Activated T-cell treated with anti-CD3 and anti-CD28 coated beads, Interleukin-2, amount 50 U/mL, for 24 hours (primary cell): Measurements from ENCODE around the gene ARMH1.
"Not testable (repeated sequence)": the region's sequence is repeated elsewhere in the genome, so short reads cannot be mapped to it uniquely, and the experiment has no call there.

ENCODE experiments used
- DNase-seq: peaks from one replicate; pipeline ENCODE4 v3.0.0-alpha.2; 2020
- H3K27ac Mint-ChIP-seq: 2 replicates; pipeline ENCODE4 v1.8.0; 2020; ENCODE audit warnings: mild to moderate bottlenecking, mixed read lengths
- H3K27me3 Mint-ChIP-seq: 2 replicates; pipeline ENCODE4 v1.8.0; 2020; ENCODE audit warnings: mixed read lengths
- H3K36me3 Mint-ChIP-seq: 2 replicates; pipeline ENCODE4 v1.8.0; 2020; ENCODE audit warnings: low read depth, mixed read lengths
- H3K4me1 Mint-ChIP-seq: 2 replicates; pipeline ENCODE4 v1.8.0; 2020; ENCODE audit warnings: low read depth, mixed read lengths
- H3K4me3 Mint-ChIP-seq: 2 replicates; pipeline ENCODE4 v1.8.0; 2020; ENCODE audit warnings: mild to moderate bottlenecking, moderate library complexity, mixed read lengths
- H3K9me3 Mint-ChIP-seq: 2 replicates; pipeline ENCODE4 v1.8.0; 2020; ENCODE audit warnings: mixed read lengths

Gene ARMH1

GRCh38 chr1:44689447-44689765 lies 14.9 kb downstream of the ARMH1 start:
- Mint-ChIP-seq H3K4me1 (peaks cover 8% of the 10 kb centered on the region), H3K36me3 (no peaks in the 10 kb centered on the region), H3K27me3 (no peaks in the 10 kb centered on the region)

GRCh38 chr1:44693159-44693558 lies 18.6 kb downstream of the ARMH1 start:
- no peaks in the 10 kb centered on the region for H3K9me3 Mint-ChIP-seq
- no peak overlapping the region for H3K27ac Mint-ChIP-seq
- DNase-seq, result no peak
- no peak overlapping the region for H3K4me3 Mint-ChIP-seq
- H3K36me3 Mint-ChIP-seq, result no peaks in the 10 kb centered on the region
- no peaks in the 10 kb centered on the region for H3K27me3 Mint-ChIP-seq
- peaks cover 31% of the 10 kb centered on the region for H3K4me1 Mint-ChIP-seq

More at GRCh38 chr1:44689447-44689765, 14.9 kb downstream of the ARMH1 start:
- no peaks in the 10 kb centered on the region for H3K9me3 Mint-ChIP-seq
- DNase-seq, result no peak
- no peak overlapping the region for H3K4me3 Mint-ChIP-seq
- H3K27ac Mint-ChIP-seq, result no peak overlapping the region

GRCh38 chr1:44693900-44694299 lies 19.4 kb downstream of the ARMH1 start:
- no peaks in the 10 kb centered on the region for H3K36me3 Mint-ChIP-seq

GRCh38 chr1:44694863-44695478 lies 20.5 kb downstream of the ARMH1 start:
- Mint-ChIP-seq H3K4me3 (no peak overlapping the region), H3K27ac (no peak overlapping the region), H3K36me3 (no peaks in the 10 kb centered on the region), H3K4me1 (peaks cover 33% of the 10 kb centered on the region), H3K9me3 (no peaks in the 10 kb centered on the region), H3K27me3 (no peaks in the 10 kb centered on the region)
- no peak for DNase-seq

More at GRCh38 chr1:44693900-44694299, 19.4 kb downstream of the ARMH1 start:
- Mint-ChIP-seq H3K4me3 (no peak overlapping the region), H3K27ac (no peak overlapping the region), H3K9me3 (no peaks in the 10 kb centered on the region), H3K4me1 (peaks cover 33% of the 10 kb centered on the region), H3K27me3 (no peaks in the 10 kb centered on the region)
- DNase-seq, result no peak

GRCh38 chr1:44695671-44696070 lies 21.2 kb downstream of the ARMH1 start:
- Mint-ChIP-seq H3K9me3 (no peaks in the 10 kb centered on the region), H3K27me3 (no peaks in the 10 kb centered on the region), H3K4me1 (peaks cover 33% of the 10 kb centered on the region), H3K4me3 (no peak overlapping the region), H3K27ac (no peak overlapping the region), H3K36me3 (no peaks in the 10 kb centered on the region)
- no peak for DNase-seq

- Mint-ChIP-seq H3K27ac (no peak overlapping the region), H3K4me3 (no peak overlapping the region), H3K4me1 (peaks cover 33% of the 10 kb centered on the region), H3K36me3 (no peaks in the 10 kb centered on the region), H3K9me3 (no peaks in the 10 kb centered on the region), H3K27me3 (no peaks in the 10 kb centered on the region)
- DNase-seq, result no peak
These were observed 21.6 kb downstream of the ARMH1 start for GRCh38 chr1:44696101-44696500.

- H3K4me1 Mint-ChIP-seq, result peaks cover 33% of the 10 kb centered on the region
- no peaks in the 10 kb centered on the region for H3K36me3 Mint-ChIP-seq
- H3K9me3 Mint-ChIP-seq, result no peaks in the 10 kb centered on the region
- DNase-seq, result peak; percentile 56
- H3K27ac Mint-ChIP-seq, result peak overlapping the region; percentile 85
- H3K4me3 Mint-ChIP-seq, result no peak overlapping the region
- no peaks in the 10 kb centered on the region for H3K27me3 Mint-ChIP-seq
These were observed 22.4 kb downstream of the ARMH1 start for GRCh38 chr1:44696789-44697345.

- H3K36me3 Mint-ChIP-seq, result no peaks in the 10 kb centered on the region
- peak overlapping the region; percentile 19 for H3K27ac Mint-ChIP-seq
- no peak for DNase-seq
- H3K4me3 Mint-ChIP-seq, result no peak overlapping the region
- no peaks in the 10 kb centered on the region for H3K9me3 Mint-ChIP-seq
- peaks cover 30% of the 10 kb centered on the region for H3K4me1 Mint-ChIP-seq
- no peaks in the 10 kb centered on the region for H3K27me3 Mint-ChIP-seq
These were observed 23.6 kb downstream of the ARMH1 start for GRCh38 chr1:44698138-44698537.

- not testable (repeated sequence) for H3K36me3 Mint-ChIP-seq, H3K27ac Mint-ChIP-seq, H3K27me3 Mint-ChIP-seq, DNase-seq, H3K4me3 Mint-ChIP-seq, H3K9me3 Mint-ChIP-seq
- H3K4me1 Mint-ChIP-seq, result peaks cover 25% of the 10 kb centered on the region
These were observed 24.9 kb downstream of the ARMH1 start for GRCh38 chr1:44699375-44699774.

GRCh38 chr1:44700573-44700972 lies 26.1 kb downstream of the ARMH1 start:
- Mint-ChIP-seq H3K36me3 (no peaks in the 10 kb centered on the region), H3K27ac (no peak overlapping the region), H3K27me3 (no peaks in the 10 kb centered on the region), H3K4me3 (no peak overlapping the region), H3K4me1 (peaks cover 25% of the 10 kb centered on the region), H3K9me3 (no peaks in the 10 kb centered on the region)
- DNase-seq, result no peak

GRCh38 chr1:44701141-44701573 lies 26.6 kb downstream of the ARMH1 start:
- H3K4me1 Mint-ChIP-seq, result peaks cover 22% of the 10 kb centered on the region
- no peaks in the 10 kb centered on the region for H3K36me3 Mint-ChIP-seq
- no peak overlapping the region for H3K27ac Mint-ChIP-seq
- no peak overlapping the region for H3K4me3 Mint-ChIP-seq
- H3K9me3 Mint-ChIP-seq, result no peaks in the 10 kb centered on the region
- no peaks in the 10 kb centered on the region for H3K27me3 Mint-ChIP-seq
- DNase-seq, result no peak

GRCh38 chr1:44705470-44705869 lies 31.0 kb downstream of the ARMH1 start:
- Mint-ChIP-seq H3K4me3 (no peak overlapping the region), H3K4me1 (peaks cover 15% of the 10 kb centered on the region), H3K36me3 (no peaks in the 10 kb centered on the region), H3K27me3 (no peaks in the 10 kb centered on the region), H3K9me3 (no peaks in the 10 kb centered on the region), H3K27ac (no peak overlapping the region)
- DNase-seq, result no peak

- H3K4me1 Mint-ChIP-seq, result peaks cover 15% of the 10 kb centered on the region
- H3K36me3 Mint-ChIP-seq, result no peaks in the 10 kb centered on the region
- no peak overlapping the region for H3K4me3 Mint-ChIP-seq
- H3K9me3 Mint-ChIP-seq, result no peaks in the 10 kb centered on the region
- no peak overlapping the region for H3K27ac Mint-ChIP-seq
- no peak for DNase-seq
- no peaks in the 10 kb centered on the region for H3K27me3 Mint-ChIP-seq
These were observed 31.4 kb downstream of the ARMH1 start for GRCh38 chr1:44705938-44706337.

- Mint-ChIP-seq H3K4me1 (peaks cover 15% of the 10 kb centered on the region), H3K27ac (no peak overlapping the region), H3K9me3 (no peaks in the 10 kb centered on the region), H3K36me3 (no peaks in the 10 kb centered on the region), H3K4me3 (no peak overlapping the region), H3K27me3 (no peaks in the 10 kb centered on the region)
- DNase-seq, result no peak
These were observed 32.8 kb downstream of the ARMH1 start for GRCh38 chr1:44707112-44707881.
